B cell (primary cell): ENCODE data around the gene RTN4RL1. TPM values are rescaled to one million over a fixed set of nuclear protein-coding genes. Genes with fewer than 3 reads are reported as not detected.
A peak's percentile ranks its signal among the peaks of the same experiment; 100 is the strongest.

Experiments
- ATAC-seq: fragments of 200-7000 bp; cut with Tn5 transposase; one replicate; pipeline ENCODE4 v1.10.0; 2021; ENCODE audit warnings: low read depth, mild to moderate bottlenecking, moderate number of reproducible peaks, moderate library complexity
- CTCF ChIA-PET: fragments of 350-600 bp; sonication (Branson Sonifier 250); formaldehyde crosslinking; loops from one replicate; lab custom pipeline; 2021; ENCODE audit warnings: antibody characterized with exemption, inconsistent platforms; lab: Charles Lee
- POLR2A ChIA-PET: fragments of 350-600 bp; sonication (Branson Sonifier 250); formaldehyde crosslinking; loops from one replicate; lab custom pipeline; 2021; ENCODE audit warnings: antibody characterized with exemption; lab: Charles Lee
- DNase-seq: peaks from one replicate; pipeline ENCODE4 v3.0.0; 2013
- H2AFZ ChIP-seq: 2 replicates; pipeline ENCODE4 v1.6.1; 2012; ENCODE audit warnings: mild to moderate bottlenecking, low read depth, low read length; ENCODE audit not compliant: insufficient read depth, poor library complexity, severe bottlenecking
- H3K27ac ChIP-seq, 2 donors: 1 replicate in 1 of 2; 2 replicates in 1 of 2; pipeline ENCODE4 v1.5.1; 2012 to 2013; ENCODE audit warnings: low read length in 2 of 2, mild to moderate bottlenecking in 2 of 2, moderate library complexity in 1 of 2
- H3K27me3 ChIP-seq, 4 experiments: fragments of 200-600 bp in 1 of 4; sonication (generic) in 1 of 4; replicated peaks in 1 of 4; 1 replicate in 2 of 4; 2 replicates in 2 of 4; pipeline versions ENCODE4 v1.6.1 to v1.7.0; 2013 to 2016; ENCODE audit warnings: low read length in 3 of 4, mild to moderate bottlenecking in 2 of 4, mixed read lengths in 1 of 4, moderate library complexity in 1 of 4; ENCODE audit not compliant: insufficient read depth in 4 of 4, control insufficient read depth in 3 of 4; ENCODE audit errors: control extremely low read depth in 1 of 4
- H3K36me3 ChIP-seq, 2 experiments: replicated peaks in 1 of 2; 1 replicate in 1 of 2; 2 replicates in 1 of 2; pipeline versions ENCODE4 v1.6.1 to v1.7.1; 2013; ENCODE audit warnings: low read length in 1 of 2; ENCODE audit not compliant: insufficient read depth in 2 of 2, control insufficient read depth in 1 of 2; ENCODE audit errors: control extremely low read depth in 1 of 2, extremely low read depth in 1 of 2
- H3K4me1 ChIP-seq, 2 donors: fragments of 200-600 bp in 1 of 2; sonication (generic) in 1 of 2; 1 replicate in 1 of 2; 2 replicates in 1 of 2; pipeline versions ENCODE4 v1.5.1 to v1.6.1; 2013 to 2017; ENCODE audit warnings: low read length in 2 of 2; ENCODE audit not compliant: control insufficient read depth in 2 of 2, insufficient read depth in 2 of 2
- H3K4me2 ChIP-seq: replicated peaks from 2 replicates; pipeline ENCODE3; 2012; ENCODE audit warnings: mild to moderate bottlenecking, low read depth, low read length; ENCODE audit not compliant: poor library complexity, severe bottlenecking
- H3K4me3 ChIP-seq, 5 experiments: fragments of 200-600 bp in 1 of 5; sonication (generic) in 1 of 5; 1 replicate in 3 of 5; 2 replicates in 2 of 5; pipeline versions ENCODE4 v1.5.1 to v1.7.0; 2011 to 2016; ENCODE audit warnings: low read length in 4 of 5, mild to moderate bottlenecking in 4 of 5, low read depth in 2 of 5, control low read depth in 1 of 5, moderate library complexity in 1 of 5; ENCODE audit not compliant: insufficient read depth in 1 of 5; ENCODE audit errors: control extremely low read depth in 1 of 5, extremely low read depth in 1 of 5
- H3K79me2 ChIP-seq: fragments of 200-600 bp; sonication (generic); one replicate; pipeline ENCODE4 v1.6.0; 2016; ENCODE audit warnings: low read length; ENCODE audit not compliant: control insufficient read depth, insufficient read depth
- H3K9ac ChIP-seq: fragments of 200-600 bp; sonication (generic); 2 replicates; pipeline ENCODE4 v1.6.1; 2017; ENCODE audit warnings: mild to moderate bottlenecking, low read length, moderate library complexity
- H3K9me3 ChIP-seq, 3 donors: one replicate each; pipeline versions ENCODE4 v1.6.1 to v1.7.1; 2013; ENCODE audit warnings: low read length in 2 of 3; ENCODE audit not compliant: control insufficient read depth in 2 of 3, insufficient read depth in 1 of 3; ENCODE audit errors: control extremely low read depth in 1 of 3
- H4K20me1 ChIP-seq: 2 replicates; pipeline ENCODE4 v1.6.0; 2012; ENCODE audit warnings: mild to moderate bottlenecking, low read length; ENCODE audit not compliant: insufficient read depth, control insufficient read depth, poor library complexity, severe bottlenecking
- H3K27ac Mint-ChIP-seq: one replicate; pipeline ENCODE4 v1.8.0; 2021; ENCODE audit warnings: mixed read lengths
- H3K27me3 Mint-ChIP-seq: one replicate; pipeline ENCODE4 v1.8.0; 2021; ENCODE audit warnings: mixed read lengths
- H3K4me1 Mint-ChIP-seq: one replicate; pipeline ENCODE4 v1.8.0; 2021; ENCODE audit warnings: mixed read lengths
- H3K4me3 Mint-ChIP-seq: one replicate; pipeline ENCODE4 v1.8.0; 2021; ENCODE audit warnings: mixed read lengths
- H3K9me3 Mint-ChIP-seq: one replicate; pipeline ENCODE4 v1.8.0; 2022; ENCODE audit warnings: mixed read lengths; ENCODE audit not compliant: insufficient read depth
- EZH2 ChIP-seq: IDR thresholded peaks from 2 replicates; pipeline ENCODE4 v1.6.1; 2012; ENCODE audit warnings: borderline replicate concordance, low read depth, mild to moderate bottlenecking, moderate library complexity, low read length; ENCODE audit not compliant: insufficient read depth, poor library complexity, severe bottlenecking
- WGBS: methylation state at CpG from one replicate; pipeline ENCODE4 v1.1.5; 2013; ENCODE audit warnings: missing lambda C conversion rate; ENCODE audit not compliant: insufficient coverage; 5-methylcytosine and 5-hydroxymethylcytosine counted together
- intact Hi-C: fragments of 100-400 bp; cut with micrococcal nuclease; formaldehyde crosslinking; loops from one replicate; pipeline ENCODE4 v1.10.0; 2022
- polyA plus RNA-seq: library from polyadenylated mRNA; depleted of rRNA; stranded (reverse); fragments of >200 nt; gene quantifications from 2 replicates; pipeline ENCODE4 v1.2.3, GENCODE V29; 2012
- total RNA-seq, 2 donors: library from RNA; stranded (reverse); fragments of 120-200 nt in 1 of 2; gene quantifications; 1 replicate in 1 of 2; 2 replicates in 1 of 2; pipeline versions ENCODE4 v1.2.3 to v1.2.4, GENCODE V29; 2013 to 2022
- TF ChIP-seq, protein P1 (sequence below): fragments of 200-600 bp; IDR thresholded peaks from one replicate; pipeline ENCODE4 v1.8.0; 2022; ENCODE audit warnings: antibody characterized with exemption, mild to moderate bottlenecking

Gene RTN4RL1
- total and polyA plus RNA-seq, 2 donors (not counting 1 experiment from before 2014, with no cell fraction given): 0.03 to 0.07 TPM

DNA sequence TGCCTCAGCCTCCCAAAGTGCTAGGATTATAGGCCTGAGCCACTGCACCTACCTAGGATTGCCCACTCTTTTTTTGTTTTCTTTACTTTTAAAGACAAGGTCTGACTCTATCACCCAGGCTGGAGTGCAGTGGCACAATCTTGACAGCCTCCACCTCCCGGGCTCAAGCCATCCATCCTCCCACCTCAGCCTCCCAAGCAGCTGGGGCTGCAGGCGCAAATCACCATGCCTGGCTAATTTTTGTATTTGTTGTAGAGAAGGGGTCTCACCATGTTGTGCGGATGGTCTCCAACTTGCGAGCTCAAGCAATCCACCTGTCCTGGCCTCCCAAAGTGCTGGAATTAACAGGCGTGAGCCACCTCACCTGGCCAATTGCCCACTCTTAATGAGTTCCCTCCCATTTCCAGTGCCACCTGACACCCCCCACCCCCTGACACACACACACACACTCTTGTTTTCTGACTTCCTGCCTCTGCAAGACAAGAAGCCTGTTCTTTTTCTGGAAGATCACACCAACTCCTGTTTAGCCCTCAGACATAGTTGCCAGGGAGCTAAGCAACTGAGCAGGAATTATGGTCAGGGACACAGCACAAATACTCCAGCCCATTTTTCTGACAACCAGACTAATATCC lies 19.2 kb upstream of the RTN4RL1 start:
- peaks cover 0 to 18% of the 10 kb centered on the region in 2 experiments for H3K36me3 ChIP-seq
- peaks cover 3% of the 10 kb centered on the region for H3K27me3 Mint-ChIP-seq
- WGBS: 100% methylated on average over 3 of the region's 5 CpGs
- H3K4me3 Mint-ChIP-seq: no peak overlapping the region
- H3K9me3 Mint-ChIP-seq: no peaks in the 10 kb centered on the region
- no peak for ATAC-seq
- intact Hi-C loops: loop anchor here (5.0 kb wide), 1 partner anchor 162 kb away; no protein-coding TSS in a partner anchor
- H4K20me1 ChIP-seq: peaks cover 9% of the 10 kb centered on the region
- peaks cover 34% of the 10 kb centered on the region for H3K4me1 Mint-ChIP-seq
- no peak overlapping the region for H3K9ac ChIP-seq
- peaks cover 0 to 4% (median 0%) of the 10 kb centered on the region in 3 donors for H3K9me3 ChIP-seq
- H3K27ac Mint-ChIP-seq: no peak overlapping the region
- peaks cover 20% of the 10 kb centered on the region for H3K79me2 ChIP-seq
- TF ChIP-seq, protein P1, sequence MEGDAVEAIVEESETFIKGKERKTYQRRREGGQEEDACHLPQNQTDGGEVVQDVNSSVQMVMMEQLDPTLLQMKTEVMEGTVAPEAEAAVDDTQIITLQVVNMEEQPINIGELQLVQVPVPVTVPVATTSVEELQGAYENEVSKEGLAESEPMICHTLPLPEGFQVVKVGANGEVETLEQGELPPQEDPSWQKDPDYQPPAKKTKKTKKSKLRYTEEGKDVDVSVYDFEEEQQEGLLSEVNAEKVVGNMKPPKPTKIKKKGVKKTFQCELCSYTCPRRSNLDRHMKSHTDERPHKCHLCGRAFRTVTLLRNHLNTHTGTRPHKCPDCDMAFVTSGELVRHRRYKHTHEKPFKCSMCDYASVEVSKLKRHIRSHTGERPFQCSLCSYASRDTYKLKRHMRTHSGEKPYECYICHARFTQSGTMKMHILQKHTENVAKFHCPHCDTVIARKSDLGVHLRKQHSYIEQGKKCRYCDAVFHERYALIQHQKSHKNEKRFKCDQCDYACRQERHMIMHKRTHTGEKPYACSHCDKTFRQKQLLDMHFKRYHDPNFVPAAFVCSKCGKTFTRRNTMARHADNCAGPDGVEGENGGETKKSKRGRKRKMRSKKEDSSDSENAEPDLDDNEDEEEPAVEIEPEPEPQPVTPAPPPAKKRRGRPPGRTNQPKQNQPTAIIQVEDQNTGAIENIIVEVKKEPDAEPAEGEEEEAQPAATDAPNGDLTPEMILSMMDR: no peak
- no peak for TF ChIP-seq EZH2
- peaks cover 0 to 22% (median 10%) of the 10 kb centered on the region in 4 experiments for H3K27me3 ChIP-seq
- peaks cover 26 to 28% of the 10 kb centered on the region in 2 donors for H3K4me1 ChIP-seq
- no peak overlapping the region for H2AFZ ChIP-seq
- CTCF ChIA-PET: interaction anchor here (0.7 kb wide), 1 partner anchor 15 kb away, joined by 3 read pairs; no protein-coding TSS in a partner anchor
- H3K4me2 ChIP-seq: no peak overlapping the region
- no peak overlapping the region for H3K4me3 ChIP-seq
- no peak overlapping the region for H3K27ac ChIP-seq
- no peak for DNase-seq
- POLR2A ChIA-PET: interaction anchor here (0.6 kb wide), 1 partner anchor 775 kb away, joined by 6 read pairs; no protein-coding TSS in a partner anchor

DNA sequence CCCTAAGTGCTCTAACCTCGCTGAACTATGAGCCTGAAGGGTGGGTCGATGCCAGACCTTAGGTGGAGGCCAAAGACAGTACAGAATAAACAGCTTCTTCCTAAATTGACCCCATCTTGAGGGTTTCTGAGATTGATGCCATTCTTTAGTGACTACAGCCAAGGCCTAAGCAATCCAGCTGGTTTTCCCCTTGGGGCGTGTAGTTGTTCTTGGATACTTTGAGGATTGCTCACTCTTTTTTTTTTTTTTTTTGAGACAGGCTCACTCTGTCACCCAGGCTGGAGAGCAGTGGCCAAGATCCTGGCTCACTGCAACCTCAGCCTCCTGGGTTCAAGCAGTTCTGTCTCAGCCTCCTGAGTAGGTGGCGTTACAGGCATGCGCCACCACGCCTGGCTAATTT lies 18.7 kb upstream of the RTN4RL1 start:
- intact Hi-C loops: loop anchor here (2.0 to 5.0 kb wide), 2 partner anchors 161 to 349 kb away; no protein-coding TSS in a partner anchor
- Histone ChIP-seq H3K4me3 (no peak overlapping the region), H3K27ac (no peak overlapping the region), H2AFZ (no peak overlapping the region), H3K79me2 (peaks cover 20% of the 10 kb centered on the region), H3K9ac (no peak overlapping the region), H3K4me1 (peaks cover 20 to 22% of the 10 kb centered on the region in 2 donors), H3K4me2 (no peak overlapping the region), H3K36me3 (peaks cover 0 to 18% of the 10 kb centered on the region in 2 experiments), H3K9me3 (peaks cover 0 to 4% (median 0%) of the 10 kb centered on the region in 3 donors), H3K27me3 (peaks cover 0 to 16% (median 7%) of the 10 kb centered on the region in 4 experiments), H4K20me1 (peaks cover 9% of the 10 kb centered on the region)
- ChIA-PET CTCF (interaction anchor here (0.7 to 0.8 kb wide), 3 partner anchors 14 to 375 kb away, joined by 3 to 6 read pairs (median 4); no protein-coding TSS in a partner anchor), POLR2A (interaction anchor here (0.6 to 0.7 kb wide), 2 partner anchors 215 to 776 kb away, joined by 6 to 10 read pairs; no protein-coding TSS in a partner anchor)
- DNase-seq: no peak
- H3K27me3 Mint-ChIP-seq: peaks cover 3% of the 10 kb centered on the region
- 90% methylated on average over 3 of the region's 6 CpGs for WGBS
- no peak for TF ChIP-seq EZH2
- TF ChIP-seq, protein P1: no peak
- peak overlapping the region; percentile 91 for H3K4me3 Mint-ChIP-seq
- no peak for ATAC-seq
- H3K9me3 Mint-ChIP-seq: no peaks in the 10 kb centered on the region
- H3K27ac Mint-ChIP-seq: peak overlapping the region; percentile 84
- peaks cover 28% of the 10 kb centered on the region for H3K4me1 Mint-ChIP-seq
